ENCODE data around the gene MOG. TPM values are rescaled to one million over a fixed set of nuclear protein-coding genes. Genes with fewer than 3 reads are reported as not detected.

MOG gene
- total RNA-seq, 2 experiments from 2014 or later = not detected

DNA sequence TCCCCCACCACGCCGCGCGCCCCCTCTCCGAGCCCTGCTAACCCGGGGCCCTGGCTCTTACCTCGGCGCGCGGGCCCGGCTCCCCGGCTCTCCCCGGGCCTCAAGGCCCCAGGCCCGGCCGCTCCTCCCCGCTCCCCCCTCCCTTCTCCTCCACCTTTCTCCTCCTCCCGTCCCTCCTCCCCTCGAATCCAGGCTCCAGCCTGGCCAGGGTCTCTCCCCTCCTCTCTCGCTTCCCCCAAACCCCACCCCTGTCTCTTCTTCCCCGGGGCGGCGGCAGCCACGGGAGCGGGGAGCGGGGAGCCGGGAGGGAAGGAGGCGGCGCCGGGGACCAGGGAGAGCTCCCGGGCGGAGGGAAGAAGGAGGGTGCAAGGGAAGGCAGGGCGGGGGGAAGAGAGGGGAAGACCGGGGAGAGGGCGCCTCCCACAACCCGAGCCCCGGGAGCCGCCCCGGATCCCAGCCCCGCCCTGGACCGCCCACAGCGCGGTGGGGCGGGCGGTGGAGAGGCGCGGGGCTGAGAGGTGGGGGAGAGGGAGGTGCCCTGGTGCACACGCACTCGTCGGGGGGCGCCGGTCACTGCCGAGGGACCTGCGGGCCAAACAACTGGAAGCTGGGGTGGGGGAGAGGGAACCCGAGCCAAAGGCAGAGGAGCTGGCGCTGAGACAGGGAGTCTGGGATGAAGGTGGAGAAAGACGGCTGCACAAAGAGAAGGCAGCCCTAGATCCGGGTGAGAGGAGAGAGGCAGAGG, 23.9 kb upstream of the MOG start, which contains the start of gene GABBR1:
Gene GABBR1, minus strand, starts transcription at position 395 of the 745 bp plus-strand sequence. CDS start 798 bp downstream, outside the sequence.
- POLR2A ChIA-PET = interaction anchor here (0.6 to 1.8 kb wide), 4 partner anchors 14 to 183 kb away, joined by 3 to 6 read pairs (median 4); no protein-coding TSS in a partner anchor
- H3K4me1 Mint-ChIP-seq (ENCODE audit: low read depth) = peaks cover 25% of the 10 kb centered on the region
- peaks cover 3% of the 10 kb centered on the region for H3K36me3 Mint-ChIP-seq (ENCODE audit: low read depth)
- DNase-seq (peak; percentile 64), ATAC-seq (peak; percentile 82)
- peak within 1 kb of the TSS; percentile 66 for H3K27ac Mint-ChIP-seq
- CTCF ChIA-PET = interaction anchor here (1.9 to 6.3 kb wide), 2 partner anchors 9 to 18 kb away, joined by 5 to 61 read pairs; no protein-coding TSS in a partner anchor
- H3K27me3 Mint-ChIP-seq = peaks cover 6% of the 10 kb centered on the region
- peak within 1 kb of the TSS; percentile 87 for H3K4me3 Mint-ChIP-seq
- TF ChIP-seq, protein P1, sequence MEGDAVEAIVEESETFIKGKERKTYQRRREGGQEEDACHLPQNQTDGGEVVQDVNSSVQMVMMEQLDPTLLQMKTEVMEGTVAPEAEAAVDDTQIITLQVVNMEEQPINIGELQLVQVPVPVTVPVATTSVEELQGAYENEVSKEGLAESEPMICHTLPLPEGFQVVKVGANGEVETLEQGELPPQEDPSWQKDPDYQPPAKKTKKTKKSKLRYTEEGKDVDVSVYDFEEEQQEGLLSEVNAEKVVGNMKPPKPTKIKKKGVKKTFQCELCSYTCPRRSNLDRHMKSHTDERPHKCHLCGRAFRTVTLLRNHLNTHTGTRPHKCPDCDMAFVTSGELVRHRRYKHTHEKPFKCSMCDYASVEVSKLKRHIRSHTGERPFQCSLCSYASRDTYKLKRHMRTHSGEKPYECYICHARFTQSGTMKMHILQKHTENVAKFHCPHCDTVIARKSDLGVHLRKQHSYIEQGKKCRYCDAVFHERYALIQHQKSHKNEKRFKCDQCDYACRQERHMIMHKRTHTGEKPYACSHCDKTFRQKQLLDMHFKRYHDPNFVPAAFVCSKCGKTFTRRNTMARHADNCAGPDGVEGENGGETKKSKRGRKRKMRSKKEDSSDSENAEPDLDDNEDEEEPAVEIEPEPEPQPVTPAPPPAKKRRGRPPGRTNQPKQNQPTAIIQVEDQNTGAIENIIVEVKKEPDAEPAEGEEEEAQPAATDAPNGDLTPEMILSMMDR (IDR thresholded peaks at IDR 0.05) = no peak
- intact Hi-C loops (cut with micrococcal nuclease) = no loop called here
- no peaks in the 10 kb centered on the region for H3K9me3 Mint-ChIP-seq

DNA sequence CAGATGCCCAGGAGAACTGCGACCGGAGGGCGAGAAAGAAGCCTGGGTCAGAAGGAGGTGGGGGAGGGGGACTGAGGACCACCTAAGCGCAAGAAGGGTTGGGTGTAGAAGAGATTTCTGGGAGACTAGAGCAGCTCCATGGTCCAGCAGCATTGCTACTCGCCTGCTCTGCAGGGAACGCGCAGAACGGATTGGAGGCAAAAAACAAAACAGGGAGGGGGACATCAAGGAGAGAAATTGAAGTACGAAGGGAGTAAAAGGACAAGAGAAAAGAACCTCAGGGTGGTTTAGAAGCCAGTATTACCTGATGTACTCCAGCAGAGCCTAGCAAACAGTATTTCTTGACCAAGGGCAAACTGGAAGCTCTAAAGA, 23.4 kb upstream of the MOG start:
- ChIA-PET CTCF (interaction anchor here (1.9 to 6.3 kb wide), 2 partner anchors 8 to 18 kb away, joined by 5 to 61 read pairs; no protein-coding TSS in a partner anchor), POLR2A (interaction anchor here (0.6 to 1.8 kb wide), 4 partner anchors 14 to 184 kb away, joined by 3 to 6 read pairs (median 4); no protein-coding TSS in a partner anchor)
- DNase-seq = no peak
- peaks cover 3% of the 10 kb centered on the region for H3K36me3 Mint-ChIP-seq (ENCODE audit: low read depth)
- TF ChIP-seq, protein P1 (IDR thresholded peaks at IDR 0.05) = no peak
- peaks cover 24% of the 10 kb centered on the region for H3K4me1 Mint-ChIP-seq (ENCODE audit: low read depth)
- intact Hi-C loops (cut with micrococcal nuclease) = no loop called here
- ATAC-seq = no peak
- peak overlapping the region; percentile 14 for H3K27ac Mint-ChIP-seq
- peaks cover 6% of the 10 kb centered on the region for H3K27me3 Mint-ChIP-seq
- peak overlapping the region; percentile 87 for H3K4me3 Mint-ChIP-seq
- no peaks in the 10 kb centered on the region for H3K9me3 Mint-ChIP-seq

- POLR2A ChIA-PET = no interaction called here
- no peak overlapping the region for H3K4me3 Mint-ChIP-seq
Observed at GRCh38 chr6:29637247-29637646, 19.6 kb upstream of the MOG start.

GRCh38 chr6:29641430-29642148, 15.3 kb upstream of the MOG start:
- CTCF ChIA-PET = interaction anchor here (1.3 to 4.8 kb wide), 2 partner anchors 8 to 11 kb away, joined by 5 to 107 read pairs; partner anchors contain the start of gene GABBR1
- Mint-ChIP-seq H3K36me3 (ENCODE audit: low read depth) (no peaks in the 10 kb centered on the region), H3K9me3 (no peaks in the 10 kb centered on the region), H3K4me1 (ENCODE audit: low read depth) (peaks cover 17% of the 10 kb centered on the region), H3K27me3 (no peaks in the 10 kb centered on the region), H3K4me3 (no peak overlapping the region), H3K27ac (peak overlapping the region; percentile 63)
- ATAC-seq (peak; percentile 86), DNase-seq (peak; percentile 21)
- POLR2A ChIA-PET = interaction anchor here (1.2 to 1.6 kb wide), 2 partner anchors 8 to 11 kb away, joined by 3 to 5 read pairs; no protein-coding TSS in a partner anchor
- TF ChIP-seq, protein P1 (IDR thresholded peaks at IDR 0.05) = no peak
- intact Hi-C loops (cut with micrococcal nuclease) = no loop called here

More at GRCh38 chr6:29637247-29637646, 19.6 kb upstream of the MOG start:
- Mint-ChIP-seq H3K4me1 (ENCODE audit: low read depth) (peaks cover 16% of the 10 kb centered on the region), H3K9me3 (no peaks in the 10 kb centered on the region), H3K27ac (no peak overlapping the region), H3K36me3 (ENCODE audit: low read depth) (no peaks in the 10 kb centered on the region), H3K27me3 (no peaks in the 10 kb centered on the region)
- ATAC-seq (no peak), DNase-seq (no peak)
- intact Hi-C loops (cut with micrococcal nuclease) = no loop called here
- CTCF ChIA-PET = interaction anchor here (1.1 to 3.0 kb wide), 3 partner anchors 10 to 16 kb away, joined by 3 to 15 read pairs (median 6); no protein-coding TSS in a partner anchor
- TF ChIP-seq, protein P1 (IDR thresholded peaks at IDR 0.05) = no peak
